GM08714 (cell line): ENCODE measurements around the gene SHISA4.

ENCODE experiments used
- H3K4me3 ChIP-seq: fragments of 200-500 bp; sonication (Bioruptor generic); 2 replicates; pipeline ENCODE4 v1.5.1; 2014; ENCODE audit warnings: mild to moderate bottlenecking, low read length, inconsistent platforms
- ZNF274 ChIP-seq: IDR thresholded peaks from 2 replicates; pipeline ENCODE4 v1.6.1; 2012; ENCODE audit warnings: mild to moderate bottlenecking, low read depth, low read length

SHISA4 gene

GRCh38 chr1:201861448-201861847, 27.2 kb upstream of the SHISA4 start:
- no peak for TF ChIP-seq ZNF274
- no peak overlapping the region for H3K4me3 ChIP-seq

GRCh38 chr1:201870397-201870796, 18.3 kb upstream of the SHISA4 start:
- H3K4me3 ChIP-seq: no peak overlapping the region
- no peak for TF ChIP-seq ZNF274

DNA sequence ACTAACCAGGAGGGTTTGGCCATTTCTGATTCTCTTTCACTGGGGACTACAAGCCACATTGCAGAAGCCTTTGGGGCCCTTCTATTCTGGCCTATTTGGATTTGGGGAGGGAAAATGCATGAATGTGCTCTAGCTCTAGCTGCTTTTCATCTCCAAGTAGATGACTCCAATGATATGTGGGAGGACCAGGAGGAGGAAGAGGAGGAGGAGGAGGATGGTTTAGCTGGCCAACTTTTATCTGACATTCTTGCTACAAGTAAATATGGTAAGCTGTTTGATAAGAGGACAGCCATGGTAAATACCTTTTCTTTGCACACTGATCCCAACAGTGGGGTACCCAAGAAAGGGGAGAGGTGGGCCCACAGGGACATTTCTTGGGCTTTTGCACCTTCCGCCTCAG, 14.0 kb upstream of the SHISA4 start:
- no peak for TF ChIP-seq ZNF274
- H3K4me3 ChIP-seq: no peak overlapping the region

GRCh38 chr1:201876148-201876818, 12.4 kb upstream of the SHISA4 start:
- no peak for TF ChIP-seq ZNF274
- H3K4me3 ChIP-seq: no peak overlapping the region

- H3K4me3 ChIP-seq: no peak overlapping the region
- TF ChIP-seq ZNF274: no peak
These were observed 10.8 kb upstream of the SHISA4 start for GRCh38 chr1:201877877-201878401.

- no peak overlapping the region for H3K4me3 ChIP-seq
- TF ChIP-seq ZNF274: no peak
These were observed 7.6 kb upstream of the SHISA4 start for GRCh38 chr1:201880928-201881571.

GRCh38 chr1:201881617-201882016, 7.1 kb upstream of the SHISA4 start:
- no peak for TF ChIP-seq ZNF274
- H3K4me3 ChIP-seq: no peak overlapping the region

DNA sequence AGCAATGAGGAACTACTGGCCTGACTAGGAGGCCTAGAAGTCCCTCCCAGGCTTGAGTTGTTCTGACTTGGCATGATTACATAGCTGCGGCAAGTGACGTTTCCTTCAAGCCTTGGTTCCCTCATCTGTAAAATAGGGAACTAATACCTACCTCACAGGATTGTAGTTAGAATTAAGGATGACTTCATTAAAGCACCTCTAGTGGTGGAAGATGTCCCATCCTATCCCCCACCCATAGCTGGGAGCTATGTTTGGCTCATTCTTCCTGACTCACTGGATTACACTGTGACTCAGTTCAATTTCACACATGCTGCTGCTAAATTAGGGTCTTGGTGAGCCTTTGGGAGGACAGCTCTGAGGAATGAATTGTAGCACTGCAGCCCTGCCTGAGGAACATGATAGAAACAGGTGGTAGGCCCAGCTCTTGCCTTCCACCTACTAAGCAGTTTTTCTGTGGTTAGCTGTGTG, 6.0 kb upstream of the SHISA4 start:
- TF ChIP-seq ZNF274: no peak
- H3K4me3 ChIP-seq: no peak overlapping the region

GRCh38 chr1:201883266-201883665, 5.4 kb upstream of the SHISA4 start:
- H3K4me3 ChIP-seq: no peak overlapping the region
- TF ChIP-seq ZNF274: no peak

DNA sequence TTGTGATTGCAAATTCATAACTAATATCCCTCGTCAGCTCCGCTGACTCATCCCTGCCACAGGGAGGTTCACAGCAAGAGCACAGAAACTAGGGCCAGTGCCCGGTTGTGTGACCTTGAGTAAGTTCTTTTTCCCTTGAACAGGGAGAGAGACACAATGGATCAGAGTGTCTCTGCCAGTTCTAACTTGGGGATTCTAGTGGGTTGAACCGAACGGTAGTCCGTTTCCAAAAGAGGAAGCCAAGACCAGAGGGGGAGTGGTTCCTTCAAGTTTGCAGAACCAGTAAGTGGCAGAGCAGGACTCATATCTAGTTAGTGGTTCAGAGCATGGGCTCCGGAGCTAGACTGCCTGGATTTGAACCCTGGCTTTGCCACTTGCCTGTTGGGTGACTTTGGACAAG, 4.9 kb upstream of the SHISA4 start:
- no peak overlapping the region for H3K4me3 ChIP-seq
- no peak for TF ChIP-seq ZNF274

DNA sequence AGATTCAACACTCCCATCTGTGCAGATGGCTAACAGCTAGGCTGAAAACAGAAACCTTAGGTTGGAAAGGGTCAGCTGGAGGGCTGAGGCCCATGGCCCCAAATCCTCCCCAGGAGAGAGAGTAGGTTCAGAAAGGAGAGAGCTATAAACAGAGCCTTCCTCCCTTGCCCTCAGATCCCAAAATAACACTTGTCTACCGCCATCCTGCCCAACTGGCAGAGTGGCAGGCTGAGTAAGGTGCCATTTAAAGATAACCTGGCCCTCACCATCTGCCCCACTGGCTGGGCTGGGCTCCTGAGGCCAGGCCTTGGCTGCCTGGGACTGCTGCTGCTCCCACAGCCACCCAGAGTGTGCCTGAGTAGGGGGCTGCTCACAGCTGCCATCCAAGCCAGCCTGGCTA, 4.3 kb upstream of the SHISA4 start:
- no peak overlapping the region for H3K4me3 ChIP-seq
- no peak for TF ChIP-seq ZNF274

- no peak for TF ChIP-seq ZNF274
- no peak overlapping the region for H3K4me3 ChIP-seq
These were observed 3.1 kb upstream of the SHISA4 start for GRCh38 chr1:201885531-201886075.

- no peak for TF ChIP-seq ZNF274
- no peak overlapping the region for H3K4me3 ChIP-seq
These were observed 2.4 kb upstream of the SHISA4 start for GRCh38 chr1:201886103-201886885.

DNA sequence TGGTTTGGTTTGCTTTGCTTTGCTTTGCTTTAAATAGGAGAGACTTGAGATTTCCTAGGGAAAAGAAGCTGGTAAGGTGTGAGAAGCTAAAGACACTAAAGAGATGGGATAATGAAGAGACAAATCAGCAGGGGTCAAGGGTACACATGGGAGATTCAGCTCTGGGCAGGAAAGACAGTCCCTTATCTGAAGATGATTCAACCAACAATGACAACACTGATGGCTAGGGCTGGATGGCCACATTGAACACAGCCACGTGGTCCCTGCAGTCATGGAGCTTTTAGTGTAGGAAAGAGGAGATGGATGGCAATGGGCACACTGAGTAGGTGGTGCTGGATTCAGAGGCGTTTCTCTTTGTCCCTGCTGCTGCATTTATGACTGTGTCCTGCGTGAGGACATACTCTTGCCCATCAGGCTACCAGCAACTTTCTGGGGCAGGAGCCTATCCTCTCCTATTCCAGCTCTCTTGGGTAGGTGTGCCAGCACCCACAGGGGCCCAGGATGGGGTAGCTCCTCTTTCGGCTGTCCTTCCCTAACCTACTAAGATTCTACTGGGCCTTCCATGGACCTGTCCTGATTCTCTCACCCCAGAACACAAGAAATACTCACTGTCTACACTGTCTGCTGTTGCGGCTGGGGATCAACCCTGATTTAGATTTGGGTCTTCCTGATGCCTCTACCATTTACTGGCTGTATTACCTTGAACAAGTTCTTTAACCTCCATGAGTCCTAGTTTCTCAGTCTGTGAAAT, 1.4 kb upstream of the SHISA4 start:
- H3K4me3 ChIP-seq: no peak overlapping the region
- TF ChIP-seq ZNF274: no peak
